ENCODE results near the gene SOX3. TPM values are rescaled to one million over a fixed set of nuclear protein-coding genes. Genes with fewer than 3 reads are reported as not detected.

Gene SOX3
- not detected in 2 replicates for total RNA-seq

DNA sequence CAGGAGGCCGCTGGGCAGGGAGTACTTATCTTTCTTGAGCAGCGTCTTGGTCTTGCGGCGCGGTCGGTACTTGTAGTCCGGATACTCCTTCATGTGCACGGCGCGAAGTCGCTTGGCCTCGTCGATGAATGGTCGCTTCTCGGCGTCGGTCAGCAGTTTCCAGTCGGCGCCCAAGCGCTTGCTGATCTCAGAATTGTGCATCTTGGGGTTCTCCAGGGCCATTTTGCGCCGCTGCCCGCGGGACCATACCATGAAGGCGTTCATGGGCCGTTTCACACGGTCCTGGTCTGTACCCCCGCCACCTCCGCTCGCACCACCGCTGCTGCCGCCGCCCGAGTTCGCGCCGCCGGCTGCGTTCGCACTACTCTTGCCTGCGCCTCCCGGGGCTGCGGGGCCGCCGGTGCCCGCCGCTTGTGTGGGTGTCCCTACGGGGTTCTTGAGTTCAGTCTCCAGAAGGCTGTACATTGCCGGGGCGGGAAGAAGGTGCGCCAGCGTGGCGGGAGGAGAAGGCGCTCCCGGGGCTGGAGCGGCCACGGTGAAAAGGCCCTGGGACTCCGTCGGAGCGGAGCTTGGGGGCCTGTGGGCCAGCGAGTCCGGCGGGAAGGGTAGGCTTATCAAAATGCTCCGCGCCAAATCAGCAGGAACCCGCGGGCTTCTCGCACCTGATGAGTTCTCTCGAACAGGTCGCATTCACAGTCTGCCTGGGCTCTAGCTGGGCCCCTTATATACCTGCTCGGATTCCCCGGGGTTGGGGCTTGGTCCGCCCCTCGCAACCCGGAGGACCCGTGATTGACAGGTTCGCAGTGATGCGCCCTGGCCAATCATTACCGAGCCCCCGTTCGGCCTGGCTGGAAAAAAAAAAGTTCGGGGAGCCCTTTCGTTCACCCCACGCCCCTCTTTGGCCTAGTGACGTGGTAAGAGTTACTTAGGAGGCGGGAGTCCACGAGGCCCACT is at the start of gene SOX3:
SOX3 (minus strand) TSS at position 699 of the 954 bp plus-strand sequence; CDS start at position 690, 9 bp downstream.

Other genes with a start within 250 kb of the SOX3 start
- gene LINC00632, start 204.7 kb upstream of the SOX3 start, total RNA-seq, result 4.7 and 6.4 TPM in 2 replicates